Measurements from ENCODE around the gene GPR173. TPM values are rescaled to one million over a fixed set of nuclear protein-coding genes. Genes with fewer than 3 reads are reported as not detected.

The GPR173 gene
- total RNA-seq, 2 experiments from 2014 or later, result 5.4 to 8.7 TPM

DNA sequence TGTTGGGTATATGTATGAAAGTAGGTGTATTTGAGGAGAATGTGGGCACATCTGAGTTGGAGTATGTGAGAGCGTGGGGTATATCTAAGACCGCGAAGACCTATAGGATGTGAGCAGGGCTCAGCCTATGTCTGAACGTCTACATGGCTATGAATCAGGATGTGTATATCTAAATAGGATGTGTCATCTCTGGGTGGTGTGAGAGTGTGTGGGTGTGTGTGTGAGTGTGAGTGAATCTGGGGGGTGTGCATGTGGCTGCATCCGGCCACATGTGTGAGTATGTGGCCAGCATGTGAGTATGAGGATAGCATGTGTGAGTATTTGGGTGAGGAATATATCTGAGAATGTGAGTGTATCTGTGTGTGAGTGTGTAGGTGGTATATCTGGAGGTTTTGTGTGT is 7.7 kb downstream of the GPR173 start:
- H3K27ac ChIP-seq (ENCODE audit: low read depth, low read length, poor library complexity, severe bottlenecking), result no peak overlapping the region
- no peak for TF ChIP-seq EZH2phosphoT487 (IDR thresholded peaks at IDR 0.05; ENCODE audit: borderline replicate concordance, low read depth, low read length)
- no peak for TF ChIP-seq CTCF (conservative IDR thresholded peaks at IDR 0.05; ENCODE audit: low read length)
- ChIA-PET POLR2A (interaction anchor here (0.6 kb wide), 1 partner anchor 614 kb away, joined by 3 read pairs; no protein-coding TSS in a partner anchor), CTCF (ENCODE audit: unreplicated experiment) (no interaction called here)
- no peak overlapping the region for H2AFZ ChIP-seq (ENCODE audit: low read length)
- intact Hi-C loops (cut with micrococcal nuclease; ENCODE audit: unreplicated experiment), result no loop called here
- no peaks in the 10 kb centered on the region for H4K20me1 ChIP-seq (ENCODE audit: insufficient read depth, low read length)
- H3K4me3 ChIP-seq (ENCODE audit: low read depth, low read length, poor library complexity, severe bottlenecking), result no peak overlapping the region
- no peak for DNase-seq (ENCODE audit: low spot score)
- no TSS peak for BruUV-seq (replicated peaks)
- no peaks in the 10 kb centered on the region for H3K9me3 ChIP-seq (ENCODE audit: low read length)
- no peaks in the 10 kb centered on the region for H3K4me1 ChIP-seq (ENCODE audit: insufficient read depth, low read length, poor library complexity, severe bottlenecking)
- no peaks in the 10 kb centered on the region for H3K79me2 ChIP-seq (ENCODE audit: insufficient read depth, low read depth, low read length)
- no peaks in the 10 kb centered on the region for H3K36me3 ChIP-seq (ENCODE audit: insufficient read depth, low read length)
- H3K4me2 ChIP-seq (ENCODE audit: low read length), result no peak overlapping the region
- no peaks in the 10 kb centered on the region for H3K9me2 ChIP-seq (ENCODE audit: insufficient read depth, low read length)

GRCh38 chrX:53065104-53065503 is 16.5 kb downstream of the GPR173 start:
- ChIA-PET POLR2A (no interaction called here), CTCF (ENCODE audit: unreplicated experiment) (no interaction called here)
- no peak overlapping the region for H3K4me2 ChIP-seq (ENCODE audit: low read length)
- no peaks in the 10 kb centered on the region for H3K9me3 ChIP-seq (ENCODE audit: low read length)
- no peaks in the 10 kb centered on the region for H3K4me1 ChIP-seq (ENCODE audit: insufficient read depth, low read length, poor library complexity, severe bottlenecking)
- H4K20me1 ChIP-seq (ENCODE audit: insufficient read depth, low read length), result no peaks in the 10 kb centered on the region
- H3K36me3 ChIP-seq (ENCODE audit: insufficient read depth, low read length), result no peaks in the 10 kb centered on the region
- intact Hi-C loops (cut with micrococcal nuclease; ENCODE audit: unreplicated experiment), result no loop called here
- no peaks in the 10 kb centered on the region for H3K79me2 ChIP-seq (ENCODE audit: insufficient read depth, low read depth, low read length)
- H3K4me3 ChIP-seq (ENCODE audit: low read depth, low read length, poor library complexity, severe bottlenecking), result no peak overlapping the region
- TF ChIP-seq CTCF (conservative IDR thresholded peaks at IDR 0.05; ENCODE audit: low read length) (no peak), EZH2phosphoT487 (IDR thresholded peaks at IDR 0.05; ENCODE audit: borderline replicate concordance, low read depth, low read length) (no peak)
- H3K27ac ChIP-seq (ENCODE audit: low read depth, low read length, poor library complexity, severe bottlenecking), result no peak overlapping the region
- H2AFZ ChIP-seq (ENCODE audit: low read length), result no peak overlapping the region
- DNase-seq (ENCODE audit: low spot score), result no peak
- no TSS peak for BruUV-seq (replicated peaks)
- H3K9me2 ChIP-seq (ENCODE audit: insufficient read depth, low read length), result no peaks in the 10 kb centered on the region

GRCh38 chrX:53071064-53071463 is 22.5 kb downstream of the GPR173 start:
- DNase-seq (ENCODE audit: low spot score), result no peak
- CTCF ChIA-PET (ENCODE audit: unreplicated experiment), result no interaction called here
- H3K79me2 ChIP-seq (ENCODE audit: insufficient read depth, low read depth, low read length), result no peaks in the 10 kb centered on the region
- POLR2A ChIA-PET, result interaction anchor here (1.1 to 1.2 kb wide), 2 partner anchors 11 to 23 kb away, joined by 5 to 9 read pairs; partner anchors contain the start of genes KANTR and TSPYL2
- peak overlapping the region; percentile 79; the same call in 1 of the 2 replicates for H3K4me2 ChIP-seq (ENCODE audit: low read length)
- no peaks in the 10 kb centered on the region for H3K36me3 ChIP-seq (ENCODE audit: insufficient read depth, low read length)
- H3K27ac ChIP-seq (ENCODE audit: low read depth, low read length, poor library complexity, severe bottlenecking), result no peak overlapping the region
- no peak overlapping the region for H2AFZ ChIP-seq (ENCODE audit: low read length)
- no peaks in the 10 kb centered on the region for H3K9me2 ChIP-seq (ENCODE audit: insufficient read depth, low read length)
- no peaks in the 10 kb centered on the region for H4K20me1 ChIP-seq (ENCODE audit: insufficient read depth, low read length)
- H3K4me3 ChIP-seq (ENCODE audit: low read depth, low read length, poor library complexity, severe bottlenecking), result no peak overlapping the region
- TF ChIP-seq CTCF (conservative IDR thresholded peaks at IDR 0.05; ENCODE audit: low read length) (no peak), EZH2phosphoT487 (IDR thresholded peaks at IDR 0.05; ENCODE audit: borderline replicate concordance, low read depth, low read length) (no peak)
- BruUV-seq (replicated peaks), result no TSS peak
- no peaks in the 10 kb centered on the region for H3K9me3 ChIP-seq (ENCODE audit: low read length)
- H3K4me1 ChIP-seq (ENCODE audit: insufficient read depth, low read length, poor library complexity, severe bottlenecking), result peaks cover 18% of the 10 kb centered on the region
- intact Hi-C loops (cut with micrococcal nuclease; ENCODE audit: unreplicated experiment), result loop anchor here (1.0 kb wide), 2 partner anchors 18 to 22 kb away; no protein-coding TSS in a partner anchor

All from OCI-LY7 (cell line).